RWPE2 (cell line): ENCODE measurements around the gene ZBTB22.
"Not testable (repeated sequence)": the region's sequence is repeated elsewhere in the genome, so short reads cannot be mapped to it uniquely, and the experiment has no call there.

Experiments used
- ATAC-seq: fragments of 200-7000 bp; cut with Tn5 transposase; 3 replicates; pipeline ENCODE4 v1.9.1; 2021; ENCODE audit warnings: low read depth
- DNase-seq: peaks from one replicate; pipeline ENCODE4 v3.0.0-alpha.2; 2020; ENCODE audit warnings: low spot score
- H3K27ac ChIP-seq: fragments of 450-650 bp; 2 replicates; pipeline ENCODE4 v1.5.1; 2017; ENCODE audit warnings: mild to moderate bottlenecking; ENCODE audit not compliant: poor library complexity, severe bottlenecking
- H3K27me3 ChIP-seq: fragments of 250-450 bp; sonication (Bioruptor Pico); 2 replicates; pipeline ENCODE4 v1.5.1; 2021; ENCODE audit warnings: mild to moderate bottlenecking, moderate library complexity; ENCODE audit not compliant: insufficient read depth, poor library complexity, severe bottlenecking
- H3K36me3 ChIP-seq: fragments of 250-450 bp; sonication (Bioruptor Pico); 2 replicates; pipeline ENCODE4 v1.5.1; 2020; ENCODE audit warnings: low read depth, mild to moderate bottlenecking, moderate library complexity
- H3K4me1 ChIP-seq: fragments of 250-450 bp; sonication (Bioruptor Pico); 2 replicates; pipeline ENCODE4 v1.5.1; 2021; ENCODE audit warnings: mild to moderate bottlenecking, moderate library complexity; ENCODE audit not compliant: insufficient read depth, poor library complexity, severe bottlenecking
- H3K4me3 ChIP-seq: fragments of 250-450 bp; sonication (Bioruptor Pico); 2 replicates; pipeline ENCODE4 v1.5.1; 2021; ENCODE audit warnings: mild to moderate bottlenecking, moderate library complexity; ENCODE audit not compliant: severe bottlenecking
- H3K9me3 ChIP-seq: fragments of 250-450 bp; sonication (Bioruptor Pico); 2 replicates; pipeline ENCODE4 v1.5.1; 2021; ENCODE audit warnings: mild to moderate bottlenecking, moderate library complexity; ENCODE audit not compliant: severe bottlenecking
- CTCF ChIP-seq: fragments of 450-650 bp; IDR thresholded peaks from one replicate; pipeline ENCODE4 v1.5.1; 2017; ENCODE audit warnings: mild to moderate bottlenecking, moderate library complexity; ENCODE audit not compliant: poor library complexity, severe bottlenecking

The ZBTB22 gene

GRCh38 chr6:33276581-33276863 is 41.0 kb downstream of the ZBTB22 start:
- H3K27ac ChIP-seq, result peak overlapping the region; percentile 84
- peak overlapping the region; percentile 31 for H3K4me3 ChIP-seq
- H3K36me3 ChIP-seq, result peaks cover 60% of the 10 kb centered on the region
- H3K27me3 ChIP-seq, result no peaks in the 10 kb centered on the region
- DNase-seq (no peak), ATAC-seq (peak; percentile 4; the same call in 2 of the 3 replicates)
- H3K9me3 ChIP-seq, result no peaks in the 10 kb centered on the region
- H3K4me1 ChIP-seq, result peaks cover 33% of the 10 kb centered on the region
- no peak for TF ChIP-seq CTCF

GRCh38 chr6:33275795-33276580 is 41.6 kb downstream of the ZBTB22 start:
- H3K9me3 ChIP-seq, H3K27me3 ChIP-seq, DNase-seq, ATAC-seq: not testable (repeated sequence)
- peak overlapping the region; percentile 31 for H3K4me3 ChIP-seq
- H3K27ac ChIP-seq, result peak overlapping the region; percentile 84
- peaks cover 58% of the 10 kb centered on the region for H3K36me3 ChIP-seq
- peaks cover 33% of the 10 kb centered on the region for H3K4me1 ChIP-seq

GRCh38 chr6:33273924-33274902 is 43.3 kb downstream of the ZBTB22 start:
- DNase-seq (no peak), ATAC-seq (no peak)
- H3K4me1 ChIP-seq, result peaks cover 33% of the 10 kb centered on the region
- TF ChIP-seq CTCF, result no peak
- H3K27me3 ChIP-seq, result no peaks in the 10 kb centered on the region
- peak overlapping the region; percentile 61 for H3K4me3 ChIP-seq
- H3K9me3 ChIP-seq, result no peaks in the 10 kb centered on the region
- H3K36me3 ChIP-seq, result peaks cover 51% of the 10 kb centered on the region
- H3K27ac ChIP-seq, result peak overlapping the region; percentile 84

GRCh38 chr6:33273129-33273923 is 44.2 kb downstream of the ZBTB22 start:
- no peak for ATAC-seq
- peaks cover 60% of the 10 kb centered on the region for H3K36me3 ChIP-seq
- H3K27me3 ChIP-seq, result no peaks in the 10 kb centered on the region
- H3K27ac ChIP-seq, result peak overlapping the region; percentile 84
- H3K4me3 ChIP-seq, result peak overlapping the region; percentile 61
- H3K9me3 ChIP-seq, result no peaks in the 10 kb centered on the region
- no peak for DNase-seq
- TF ChIP-seq CTCF, result no peak
- peaks cover 33% of the 10 kb centered on the region for H3K4me1 ChIP-seq
